ENCODE measurements around the gene ANTXR2. TPM values are rescaled to one million over a fixed set of nuclear protein-coding genes. Genes with fewer than 3 reads are reported as not detected.

The ANTXR2 gene
- total RNA-seq, 2 experiments from 2014 or later: not detected

DNA sequence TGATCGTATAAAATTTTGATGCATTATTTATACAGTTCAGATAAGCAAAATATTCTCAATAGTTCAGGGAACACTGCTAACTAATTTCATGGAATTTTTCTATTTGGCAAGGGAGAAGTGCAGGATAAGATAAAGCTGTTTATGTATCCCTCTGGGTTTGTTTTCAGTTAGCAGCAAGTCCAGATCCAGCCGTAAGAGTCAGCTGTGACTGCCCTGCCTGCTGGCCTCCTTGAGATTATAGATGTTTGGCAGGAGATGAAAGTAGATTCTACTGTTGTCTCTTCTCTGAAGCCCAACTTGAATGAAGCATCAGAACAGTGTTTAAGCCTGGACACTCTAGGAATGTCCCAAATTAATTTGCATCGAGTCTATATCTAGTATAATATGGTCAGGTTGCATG lies 29.5 kb downstream of the ANTXR2 start:
- ChIA-PET CTCF (ENCODE audit: unreplicated experiment) (no interaction called here), POLR2A (no interaction called here)
- no peaks in the 10 kb centered on the region for H4K20me1 ChIP-seq (ENCODE audit: insufficient read depth, low read length)
- H3K9me3 ChIP-seq (ENCODE audit: low read length): no peaks in the 10 kb centered on the region
- H3K36me3 ChIP-seq (ENCODE audit: insufficient read depth, low read length): no peaks in the 10 kb centered on the region
- TF ChIP-seq, protein P1, sequence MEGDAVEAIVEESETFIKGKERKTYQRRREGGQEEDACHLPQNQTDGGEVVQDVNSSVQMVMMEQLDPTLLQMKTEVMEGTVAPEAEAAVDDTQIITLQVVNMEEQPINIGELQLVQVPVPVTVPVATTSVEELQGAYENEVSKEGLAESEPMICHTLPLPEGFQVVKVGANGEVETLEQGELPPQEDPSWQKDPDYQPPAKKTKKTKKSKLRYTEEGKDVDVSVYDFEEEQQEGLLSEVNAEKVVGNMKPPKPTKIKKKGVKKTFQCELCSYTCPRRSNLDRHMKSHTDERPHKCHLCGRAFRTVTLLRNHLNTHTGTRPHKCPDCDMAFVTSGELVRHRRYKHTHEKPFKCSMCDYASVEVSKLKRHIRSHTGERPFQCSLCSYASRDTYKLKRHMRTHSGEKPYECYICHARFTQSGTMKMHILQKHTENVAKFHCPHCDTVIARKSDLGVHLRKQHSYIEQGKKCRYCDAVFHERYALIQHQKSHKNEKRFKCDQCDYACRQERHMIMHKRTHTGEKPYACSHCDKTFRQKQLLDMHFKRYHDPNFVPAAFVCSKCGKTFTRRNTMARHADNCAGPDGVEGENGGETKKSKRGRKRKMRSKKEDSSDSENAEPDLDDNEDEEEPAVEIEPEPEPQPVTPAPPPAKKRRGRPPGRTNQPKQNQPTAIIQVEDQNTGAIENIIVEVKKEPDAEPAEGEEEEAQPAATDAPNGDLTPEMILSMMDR (conservative IDR thresholded peaks at IDR 0.05; ENCODE audit: low read length): no peak
- TF ChIP-seq EZH2phosphoT487 (IDR thresholded peaks at IDR 0.05; ENCODE audit: borderline replicate concordance, low read depth, low read length): no peak
- intact Hi-C loops (cut with micrococcal nuclease; ENCODE audit: unreplicated experiment): no loop called here
- H3K9me2 ChIP-seq (ENCODE audit: insufficient read depth, low read length): no peaks in the 10 kb centered on the region
- BruUV-seq (replicated peaks): no TSS peak
- H3K4me3 ChIP-seq (ENCODE audit: low read depth, low read length, poor library complexity, severe bottlenecking): no peak overlapping the region
- H3K4me1 ChIP-seq (ENCODE audit: insufficient read depth, low read length, poor library complexity, severe bottlenecking): no peaks in the 10 kb centered on the region
- no peak overlapping the region for H2AFZ ChIP-seq (ENCODE audit: low read length)
- no peak for DNase-seq (ENCODE audit: low spot score)
- no peak overlapping the region for H3K4me2 ChIP-seq (ENCODE audit: low read length)
- H3K79me2 ChIP-seq (ENCODE audit: insufficient read depth, low read depth, low read length): no peaks in the 10 kb centered on the region
- no peak overlapping the region for H3K27ac ChIP-seq (ENCODE audit: low read depth, low read length, poor library complexity, severe bottlenecking)

DNA sequence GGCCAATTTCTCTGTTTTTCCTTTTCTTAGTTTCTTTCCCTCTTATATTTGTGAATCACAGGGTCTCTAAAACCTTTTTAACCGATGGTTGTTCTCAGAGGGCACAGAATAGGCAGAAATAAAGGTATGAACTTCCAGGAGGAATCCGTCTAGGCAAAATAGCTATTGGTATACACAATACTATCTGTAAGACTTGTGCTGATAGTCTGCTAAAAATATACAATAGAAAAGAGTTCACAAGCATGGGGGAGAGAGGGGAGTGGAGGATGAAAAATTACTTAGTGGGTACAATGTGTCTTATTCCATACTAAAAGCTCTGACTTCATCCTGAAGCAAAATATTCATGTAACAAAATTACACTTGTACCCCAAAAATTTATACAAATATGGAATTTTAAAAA lies 30.2 kb downstream of the ANTXR2 start:
- Histone ChIP-seq H3K9me3 (ENCODE audit: low read length) (no peaks in the 10 kb centered on the region), H3K4me2 (ENCODE audit: low read length) (no peak overlapping the region), H2AFZ (ENCODE audit: low read length) (no peak overlapping the region), H3K4me1 (ENCODE audit: insufficient read depth, low read length, poor library complexity, severe bottlenecking) (no peaks in the 10 kb centered on the region), H3K36me3 (ENCODE audit: insufficient read depth, low read length) (no peaks in the 10 kb centered on the region), H3K4me3 (ENCODE audit: low read depth, low read length, poor library complexity, severe bottlenecking) (no peak overlapping the region), H3K27ac (ENCODE audit: low read depth, low read length, poor library complexity, severe bottlenecking) (no peak overlapping the region), H3K79me2 (ENCODE audit: insufficient read depth, low read depth, low read length) (no peaks in the 10 kb centered on the region), H3K9me2 (ENCODE audit: insufficient read depth, low read length) (no peaks in the 10 kb centered on the region), H4K20me1 (ENCODE audit: insufficient read depth, low read length) (no peaks in the 10 kb centered on the region)
- CTCF ChIA-PET (ENCODE audit: unreplicated experiment): no interaction called here
- POLR2A ChIA-PET: no interaction called here
- intact Hi-C loops (cut with micrococcal nuclease; ENCODE audit: unreplicated experiment): no loop called here
- TF ChIP-seq, protein P1 (conservative IDR thresholded peaks at IDR 0.05; ENCODE audit: low read length): no peak
- TF ChIP-seq EZH2phosphoT487 (IDR thresholded peaks at IDR 0.05; ENCODE audit: borderline replicate concordance, low read depth, low read length): no peak
- no peak for DNase-seq (ENCODE audit: low spot score)
- BruUV-seq (replicated peaks): no TSS peak

DNA sequence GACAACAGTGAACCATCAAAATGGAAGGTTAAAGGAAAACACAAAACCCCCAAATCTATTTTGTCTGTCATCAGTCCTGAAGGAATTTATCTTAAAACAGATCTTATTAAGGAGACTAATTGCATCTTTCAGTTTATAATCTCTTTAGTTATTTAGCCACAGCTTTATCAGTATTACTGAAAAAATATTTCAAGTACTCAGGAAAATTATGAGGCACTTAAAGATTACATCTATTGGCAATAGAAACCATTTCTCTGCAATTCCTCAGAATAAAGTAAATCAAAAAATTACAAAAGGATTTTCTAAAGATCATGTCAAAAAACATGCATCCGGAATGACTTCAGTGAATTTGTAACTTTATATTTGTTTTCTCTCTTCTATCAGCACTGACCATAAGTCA lies 35.2 kb downstream of the ANTXR2 start:
- H3K36me3 ChIP-seq (ENCODE audit: insufficient read depth, low read length): no peaks in the 10 kb centered on the region
- no peaks in the 10 kb centered on the region for H3K79me2 ChIP-seq (ENCODE audit: insufficient read depth, low read depth, low read length)
- H3K27ac ChIP-seq (ENCODE audit: low read depth, low read length, poor library complexity, severe bottlenecking): no peak overlapping the region
- H3K4me3 ChIP-seq (ENCODE audit: low read depth, low read length, poor library complexity, severe bottlenecking): no peak overlapping the region
- H3K4me2 ChIP-seq (ENCODE audit: low read length): no peak overlapping the region
- intact Hi-C loops (cut with micrococcal nuclease; ENCODE audit: unreplicated experiment): no loop called here
- H4K20me1 ChIP-seq (ENCODE audit: insufficient read depth, low read length): no peaks in the 10 kb centered on the region
- no peak for TF ChIP-seq EZH2phosphoT487 (IDR thresholded peaks at IDR 0.05; ENCODE audit: borderline replicate concordance, low read depth, low read length)
- TF ChIP-seq, protein P1 (conservative IDR thresholded peaks at IDR 0.05; ENCODE audit: low read length): no peak
- H3K4me1 ChIP-seq (ENCODE audit: insufficient read depth, low read length, poor library complexity, severe bottlenecking): no peaks in the 10 kb centered on the region
- H2AFZ ChIP-seq (ENCODE audit: low read length): no peak overlapping the region
- ChIA-PET CTCF (ENCODE audit: unreplicated experiment) (no interaction called here), POLR2A (interaction anchor here (1.4 kb wide), 1 partner anchor 9 kb away, joined by 3 read pairs; no protein-coding TSS in a partner anchor)
- no peaks in the 10 kb centered on the region for H3K9me2 ChIP-seq (ENCODE audit: insufficient read depth, low read length)
- no TSS peak for BruUV-seq (replicated peaks)
- no peak for DNase-seq (ENCODE audit: low spot score)
- no peaks in the 10 kb centered on the region for H3K9me3 ChIP-seq (ENCODE audit: low read length)
